ENCODE measurements around the gene PTPRG. TPM values are rescaled to one million over a fixed set of nuclear protein-coding genes. Genes with fewer than 3 reads are reported as not detected.

PTPRG gene
- total RNA-seq, 6 experiments from 2014 or later = 11.7 to 27.8 (median 14.7) TPM

- no peak overlapping the region for H3K4me3 ChIP-seq
- WGBS (ENCODE audit: insufficient coverage, low coverage, low lambda C conversion rate, missing lambda C conversion rate) = 46% methylated on average over 3 of the region's 3 CpGs
Observed at GRCh38 chr3:62199126-62199525, 637.8 kb downstream of the PTPRG start.

GRCh38 chr3:62201438-62202035 lies 640.2 kb downstream of the PTPRG start:
- H3K4me3 ChIP-seq = no peak overlapping the region
- H3K9me3 ChIP-seq = no peaks in the 10 kb centered on the region
- peak; percentile 60 to 71 (median 67) for ATAC-seq
- intact Hi-C loops (cut with DNase I) = no loop called here
- 36% methylated on average over 6 of the region's 6 CpGs for WGBS (ENCODE audit: insufficient coverage, low coverage, low lambda C conversion rate, missing lambda C conversion rate)
- TF ChIP-seq, protein P1, sequence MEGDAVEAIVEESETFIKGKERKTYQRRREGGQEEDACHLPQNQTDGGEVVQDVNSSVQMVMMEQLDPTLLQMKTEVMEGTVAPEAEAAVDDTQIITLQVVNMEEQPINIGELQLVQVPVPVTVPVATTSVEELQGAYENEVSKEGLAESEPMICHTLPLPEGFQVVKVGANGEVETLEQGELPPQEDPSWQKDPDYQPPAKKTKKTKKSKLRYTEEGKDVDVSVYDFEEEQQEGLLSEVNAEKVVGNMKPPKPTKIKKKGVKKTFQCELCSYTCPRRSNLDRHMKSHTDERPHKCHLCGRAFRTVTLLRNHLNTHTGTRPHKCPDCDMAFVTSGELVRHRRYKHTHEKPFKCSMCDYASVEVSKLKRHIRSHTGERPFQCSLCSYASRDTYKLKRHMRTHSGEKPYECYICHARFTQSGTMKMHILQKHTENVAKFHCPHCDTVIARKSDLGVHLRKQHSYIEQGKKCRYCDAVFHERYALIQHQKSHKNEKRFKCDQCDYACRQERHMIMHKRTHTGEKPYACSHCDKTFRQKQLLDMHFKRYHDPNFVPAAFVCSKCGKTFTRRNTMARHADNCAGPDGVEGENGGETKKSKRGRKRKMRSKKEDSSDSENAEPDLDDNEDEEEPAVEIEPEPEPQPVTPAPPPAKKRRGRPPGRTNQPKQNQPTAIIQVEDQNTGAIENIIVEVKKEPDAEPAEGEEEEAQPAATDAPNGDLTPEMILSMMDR (IDR thresholded peaks at IDR 0.05) = peak; percentile 51 to 68 (median 64)
- TF ChIP-seq POLR2A (IDR thresholded peaks at IDR 0.05) = no peak
- H3K27ac ChIP-seq = no peak overlapping the region
- no peaks in the 10 kb centered on the region for H3K4me1 ChIP-seq
- H3K27me3 ChIP-seq = no peaks in the 10 kb centered on the region
- no peaks in the 10 kb centered on the region for H3K36me3 ChIP-seq
- DNase-seq = no peak

More at GRCh38 chr3:62199126-62199525, 637.8 kb downstream of the PTPRG start:
- Histone ChIP-seq H3K27ac (no peak overlapping the region), H3K27me3 (no peaks in the 10 kb centered on the region), H3K4me1 (no peaks in the 10 kb centered on the region), H3K36me3 (no peaks in the 10 kb centered on the region), H3K9me3 (no peaks in the 10 kb centered on the region)
- TF ChIP-seq POLR2A (IDR thresholded peaks at IDR 0.05) = no peak
- TF ChIP-seq, protein P1 (IDR thresholded peaks at IDR 0.05) = no peak
- ATAC-seq (no peak), DNase-seq (no peak)
- intact Hi-C loops (cut with DNase I) = no loop called here

- H3K36me3 ChIP-seq = no peaks in the 10 kb centered on the region
- no peaks in the 10 kb centered on the region for H3K4me1 ChIP-seq
- peak in 1 of 4 donors; percentile 21 for ATAC-seq
- TF ChIP-seq POLR2A (IDR thresholded peaks at IDR 0.05) = no peak
- TF ChIP-seq, protein P1 (IDR thresholded peaks at IDR 0.05) = no peak
- no peak overlapping the region for H3K4me3 ChIP-seq
- intact Hi-C loops (cut with DNase I) = no loop called here
- H3K27me3 ChIP-seq = no peaks in the 10 kb centered on the region
- no peak overlapping the region for H3K27ac ChIP-seq
- no peak for DNase-seq
- no peaks in the 10 kb centered on the region for H3K9me3 ChIP-seq
- WGBS (ENCODE audit: insufficient coverage, low coverage, low lambda C conversion rate, missing lambda C conversion rate) = 86% methylated on average over 9 of the region's 22 CpGs
Observed at GRCh38 chr3:62203152-62203551, 641.8 kb downstream of the PTPRG start.

DNA sequence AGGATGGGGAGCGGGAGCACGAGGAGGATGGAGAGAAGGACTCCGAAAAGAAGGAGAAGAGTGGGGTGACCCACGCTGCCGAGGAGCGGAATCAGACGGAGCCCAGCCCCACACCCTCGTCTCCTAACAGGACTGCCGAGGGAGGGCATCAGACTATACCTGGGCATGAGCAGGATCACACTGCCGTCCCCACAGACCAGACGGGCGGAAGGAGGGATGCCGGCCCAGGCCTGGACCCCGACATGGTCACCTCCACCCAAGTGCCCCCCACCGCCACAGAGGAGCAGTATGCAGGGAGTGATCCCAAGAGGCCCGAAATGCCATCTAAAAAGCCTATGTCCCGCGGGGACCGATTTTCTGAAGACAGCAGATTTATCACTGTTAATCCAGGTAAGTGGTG lies 642.2 kb downstream of the PTPRG start:
- no peak for TF ChIP-seq POLR2A (IDR thresholded peaks at IDR 0.05)
- TF ChIP-seq, protein P1 (IDR thresholded peaks at IDR 0.05) = no peak
- 80% methylated on average over 1 of the region's 19 CpGs for WGBS (ENCODE audit: insufficient coverage, low coverage, low lambda C conversion rate, missing lambda C conversion rate)
- ATAC-seq (no peak), DNase-seq (no peak)
- no peak overlapping the region for H3K4me3 ChIP-seq
- no peaks in the 10 kb centered on the region for H3K36me3 ChIP-seq
- no peaks in the 10 kb centered on the region for H3K27me3 ChIP-seq
- no peaks in the 10 kb centered on the region for H3K9me3 ChIP-seq
- no peak overlapping the region for H3K27ac ChIP-seq
- intact Hi-C loops (cut with DNase I) = no loop called here
- no peaks in the 10 kb centered on the region for H3K4me1 ChIP-seq

Measured in right lobe of liver (tissue), 6 donors.